SK-N-SH (cell line): ENCODE data around the gene CCND3. TPM values are rescaled to one million over a fixed set of nuclear protein-coding genes. Genes with fewer than 3 reads are reported as not detected.

Experiments used
- CTCF ChIA-PET: fragments of 300-600, 350-600 bp; formaldehyde crosslinking; extraction: SDS; loops from one replicate; lab custom pipeline; 2021; lab: Yijun Ruan, JAX
- POLR2A ChIA-PET: fragments of 350-600 bp; sonication (Branson Sonifier 250); formaldehyde crosslinking; extraction: SDS; loops from one replicate; lab custom pipeline; 2020; ENCODE audit warnings: antibody characterized with exemption, inconsistent platforms; lab: Yijun Ruan, JAX
- DNase-seq: peaks from one replicate; pipeline ENCODE4 v3.0.0; 2012
- H2AFZ ChIP-seq: fragments of 200-600 bp; sonication (generic); 2 replicates; pipeline ENCODE4 v1.8.1; 2016; ENCODE audit warnings: antibody characterized with exemption, mild to moderate bottlenecking, low read depth
- H3F3A ChIP-seq: fragments of 200-600 bp; sonication (generic); replicated peaks from 2 replicates; pipeline ENCODE3; 2016; ENCODE audit warnings: antibody characterized with exemption, mild to moderate bottlenecking; ENCODE audit not compliant: insufficient read depth
- H3K27ac ChIP-seq, 2 experiments: fragments of 200-500 bp in 1 of 2; fragments of 200-600 bp in 1 of 2; sonication (Bioruptor generic) in 1 of 2; sonication (generic), shearing (Covaris generic) in 1 of 2; 2 replicates each; pipeline versions ENCODE4 v1.5.1 to v1.6.1; 2014 to 2016; ENCODE audit warnings: low read depth in 2 of 2, inconsistent platforms in 1 of 2, low read length in 1 of 2, mild to moderate bottlenecking in 1 of 2, mixed read lengths in 1 of 2
- H3K27me3 ChIP-seq: fragments of 200-600 bp; sonication (generic), shearing (Covaris generic); 2 replicates; pipeline ENCODE4 v1.6.1; 2016; ENCODE audit warnings: mixed run types; ENCODE audit not compliant: insufficient read depth
- H3K36me3 ChIP-seq, 2 experiments: fragments of 200-500 bp in 1 of 2; fragments of 200-600 bp in 1 of 2; sonication (Bioruptor generic) in 1 of 2; sonication (generic) in 1 of 2; replicated peaks in 1 of 2; 2 replicates each; pipeline versions ENCODE3 to v1.5.1; 2014 to 2016; ENCODE audit warnings: low read length in 1 of 2, mild to moderate bottlenecking in 1 of 2; ENCODE audit not compliant: insufficient read depth in 2 of 2, control insufficient read depth in 1 of 2
- H3K4me1 ChIP-seq, 2 experiments: fragments of 200-500 bp in 1 of 2; fragments of 200-600 bp in 1 of 2; sonication (Bioruptor generic) in 1 of 2; sonication (generic), shearing (Covaris generic) in 1 of 2; 2 replicates each; pipeline versions ENCODE4 v1.5.1 to v1.6.1; 2014 to 2016; ENCODE audit warnings: low read depth in 1 of 2, low read length in 1 of 2, mixed run types in 1 of 2; ENCODE audit not compliant: insufficient read depth in 2 of 2, control insufficient read depth in 1 of 2
- H3K4me2 ChIP-seq: fragments of 200-600 bp; sonication (generic), shearing (Covaris generic); 2 replicates; pipeline ENCODE4 v1.6.1; 2017; ENCODE audit warnings: mixed run types
- H3K4me3 ChIP-seq, 2 experiments: fragments of 200-500 bp in 1 of 2; fragments of 200-600 bp in 1 of 2; sonication (Bioruptor generic) in 1 of 2; sonication (generic), shearing (Covaris generic) in 1 of 2; 2 replicates each; pipeline versions ENCODE4 v1.5.1 to v1.8.1; 2014 to 2016; ENCODE audit warnings: low read depth in 2 of 2, inconsistent platforms in 1 of 2, low read length in 1 of 2, mild to moderate bottlenecking in 1 of 2, mixed read lengths in 1 of 2, moderate library complexity in 1 of 2
- H3K79me2 ChIP-seq: fragments of 200-600 bp; sonication (generic); 2 replicates; pipeline ENCODE4 v1.8.1; 2017; ENCODE audit warnings: mild to moderate bottlenecking; ENCODE audit not compliant: insufficient read depth
- H3K9ac ChIP-seq: fragments of 200-600 bp; sonication (generic); 2 replicates; pipeline ENCODE4 v1.6.1; 2017; ENCODE audit warnings: mixed run types
- H3K9me2 ChIP-seq: fragments of 200-600 bp; sonication (generic); 2 replicates; pipeline ENCODE4 v1.6.1; 2017; ENCODE audit warnings: mixed run types
- H3K9me3 ChIP-seq: fragments of 200-600 bp; sonication (generic); 2 replicates; pipeline ENCODE4 v1.6.1; 2017; ENCODE audit warnings: mixed run types, mild to moderate bottlenecking, moderate library complexity
- H4K20me1 ChIP-seq: fragments of 200-600 bp; sonication (generic); 2 replicates; pipeline ENCODE4 v1.6.1; 2017; ENCODE audit warnings: mild to moderate bottlenecking, mixed run types; ENCODE audit not compliant: insufficient read depth
- ELF1 ChIP-seq: IDR thresholded peaks from 2 replicates; pipeline ENCODE4 v1.4.0; 2012
- FOXJ3 ChIP-seq: sonication (generic); formaldehyde crosslinking; IDR thresholded peaks from 2 replicates; pipeline ENCODE4 v1.5.1; 2020; ENCODE audit warnings: mild to moderate bottlenecking, missing genetic modification reagents
- FOXM1 ChIP-seq: IDR thresholded peaks from 2 replicates; pipeline ENCODE4 v1.4.0; 2012; ENCODE audit warnings: low read depth, mild to moderate bottlenecking
- GABPA ChIP-seq: IDR thresholded peaks from 2 replicates; pipeline ENCODE4 v1.4.0; 2012; ENCODE audit warnings: low read depth, mild to moderate bottlenecking
- JUND ChIP-seq: IDR thresholded peaks from 2 replicates; pipeline ENCODE4 v1.4.0; 2012
- MAX ChIP-seq: IDR thresholded peaks from 2 replicates; pipeline ENCODE4 v1.4.0; 2012; ENCODE audit warnings: low read depth
- MXI1 ChIP-seq: IDR thresholded peaks from 2 replicates; pipeline ENCODE4 v1.6.1; 2012; ENCODE audit warnings: mild to moderate bottlenecking, low read depth, low read length, improper control_type of control experiment
- NFIC ChIP-seq: IDR thresholded peaks from 2 replicates; pipeline ENCODE4 v1.4.0; 2012; ENCODE audit warnings: borderline replicate concordance
- PBX3 ChIP-seq: IDR thresholded peaks from 2 replicates; pipeline ENCODE4; 2012
- POLR2AphosphoS5 ChIP-seq: IDR thresholded peaks from 2 replicates; pipeline ENCODE4 v1.6.1; 2012; ENCODE audit warnings: low read depth, low read length
- RAD21 ChIP-seq: IDR thresholded peaks from 2 replicates; pipeline ENCODE4 v1.6.1; 2012; ENCODE audit warnings: mild to moderate bottlenecking, low read length
- RCOR1 ChIP-seq: fragments of 150-350 bp; IDR thresholded peaks from 2 replicates; pipeline ENCODE4 v1.6.1; 2017; ENCODE audit warnings: antibody characterized with exemption, low read length
- RFX5 ChIP-seq: IDR thresholded peaks from 2 replicates; pipeline ENCODE4 v1.6.1; 2012; ENCODE audit warnings: mild to moderate bottlenecking, improper control_type of control experiment, low read length
- SIN3A ChIP-seq: IDR thresholded peaks from 2 replicates; pipeline ENCODE4 v1.6.1; 2012; ENCODE audit warnings: low read depth, mild to moderate bottlenecking, low read length, moderate library complexity, borderline replicate concordance
- TAF1 ChIP-seq: IDR thresholded peaks from 2 replicates; pipeline ENCODE4 v1.6.1; 2012; ENCODE audit warnings: low read depth, mild to moderate bottlenecking, low read length, moderate library complexity, borderline replicate concordance
- TCF12 ChIP-seq: IDR thresholded peaks from 2 replicates; pipeline ENCODE4 v1.4.0; 2012
- TEAD4 ChIP-seq: IDR thresholded peaks from 2 replicates; pipeline ENCODE4 v1.4.0; 2012; ENCODE audit warnings: mild to moderate bottlenecking, borderline replicate concordance; ENCODE audit not compliant: insufficient read depth
- YY1 ChIP-seq: IDR thresholded peaks from 2 replicates; pipeline ENCODE4 v1.4.0; 2012; ENCODE audit warnings: low read depth, mild to moderate bottlenecking
- WGBS: methylation state at CpG from one replicate; pipeline ENCODE4 v1.1.6; 2017; ENCODE audit warnings: low lambda C conversion rate; 5-methylcytosine and 5-hydroxymethylcytosine counted together
- polyA plus RNA-seq, 3 experiments: library from polyadenylated mRNA; depleted of rRNA; stranded (reverse); fragments of >200 nt; gene quantifications; 2 replicates each; pipeline ENCODE4 v1.2.3, GENCODE V29; 2012
- TF ChIP-seq, protein P1 (sequence below): fragments of 150-350 bp; IDR thresholded peaks from 2 replicates; pipeline ENCODE4 v1.6.1; 2017; ENCODE audit warnings: antibody characterized with exemption, low read length, low read depth, borderline replicate concordance
- TF ChIP-seq, protein P2 (sequence below): IDR thresholded peaks from 2 replicates; pipeline ENCODE4 v1.4.0; 2012; ENCODE audit warnings: low read depth, borderline replicate concordance

Gene CCND3
- polyA plus RNA-seq, 1 of the 3 experiments (the other 2 are of a cell fraction), result 26.6 TPM

- Histone ChIP-seq H3K9me3 (no peaks in the 10 kb centered on the region), H3K4me2 (peak overlapping the region; percentile 81), H2AFZ (peak overlapping the region; percentile 85; the same call in 1 of the 2 replicates), H4K20me1 (no peaks in the 10 kb centered on the region), H3F3A (peaks cover 7% of the 10 kb centered on the region), H3K79me2 (peaks cover 88% of the 10 kb centered on the region), H3K27ac (peak overlapping the region; percentile 96 to 99), H3K4me1 (peaks cover 14 to 18% of the 10 kb centered on the region in 2 experiments; a peak in 3 of 4 replicates), H3K36me3 (peaks cover 6 to 9% of the 10 kb centered on the region in 2 experiments), H3K27me3 (no peaks in the 10 kb centered on the region), H3K4me3 (peak overlapping the region; percentile 55 to 99), H3K9me2 (no peaks in the 10 kb centered on the region), H3K9ac (peak overlapping the region; percentile 98)
- ChIA-PET POLR2A (interaction anchor here (1.0 to 1.5 kb wide), 6 partner anchors 18 to 134 kb away, joined by 3 to 14 read pairs (median 5); partner anchors contain the start of genes TAF8 and TOMM6), CTCF (interaction anchor here (0.8 to 5.4 kb wide), 21 partner anchors 9 to 626 kb away, joined by 3 to 70 read pairs (median 6); partner anchors contain the start of genes TAF8, TOMM6 and USP49)
- TF ChIP-seq, protein P1, sequence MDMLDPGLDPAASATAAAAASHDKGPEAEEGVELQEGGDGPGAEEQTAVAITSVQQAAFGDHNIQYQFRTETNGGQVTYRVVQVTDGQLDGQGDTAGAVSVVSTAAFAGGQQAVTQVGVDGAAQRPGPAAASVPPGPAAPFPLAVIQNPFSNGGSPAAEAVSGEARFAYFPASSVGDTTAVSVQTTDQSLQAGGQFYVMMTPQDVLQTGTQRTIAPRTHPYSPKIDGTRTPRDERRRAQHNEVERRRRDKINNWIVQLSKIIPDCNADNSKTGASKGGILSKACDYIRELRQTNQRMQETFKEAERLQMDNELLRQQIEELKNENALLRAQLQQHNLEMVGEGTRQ, result no peak
- TF ChIP-seq, protein P2, sequence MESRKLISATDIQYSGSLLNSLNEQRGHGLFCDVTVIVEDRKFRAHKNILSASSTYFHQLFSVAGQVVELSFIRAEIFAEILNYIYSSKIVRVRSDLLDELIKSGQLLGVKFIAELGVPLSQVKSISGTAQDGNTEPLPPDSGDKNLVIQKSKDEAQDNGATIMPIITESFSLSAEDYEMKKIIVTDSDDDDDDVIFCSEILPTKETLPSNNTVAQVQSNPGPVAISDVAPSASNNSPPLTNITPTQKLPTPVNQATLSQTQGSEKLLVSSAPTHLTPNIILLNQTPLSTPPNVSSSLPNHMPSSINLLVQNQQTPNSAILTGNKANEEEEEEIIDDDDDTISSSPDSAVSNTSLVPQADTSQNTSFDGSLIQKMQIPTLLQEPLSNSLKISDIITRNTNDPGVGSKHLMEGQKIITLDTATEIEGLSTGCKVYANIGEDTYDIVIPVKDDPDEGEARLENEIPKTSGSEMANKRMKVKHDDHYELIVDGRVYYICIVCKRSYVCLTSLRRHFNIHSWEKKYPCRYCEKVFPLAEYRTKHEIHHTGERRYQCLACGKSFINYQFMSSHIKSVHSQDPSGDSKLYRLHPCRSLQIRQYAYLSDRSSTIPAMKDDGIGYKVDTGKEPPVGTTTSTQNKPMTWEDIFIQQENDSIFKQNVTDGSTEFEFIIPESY, result no peak
- TF ChIP-seq TEAD4, result no peak
- no peak for TF ChIP-seq PBX3
- TF ChIP-seq JUND, result no peak
- no peak for TF ChIP-seq TAF1
- no peak for TF ChIP-seq RAD21
- no peak for TF ChIP-seq RCOR1
- TF ChIP-seq FOXM1, result no peak
- no peak for TF ChIP-seq GABPA
- TF ChIP-seq NFIC, result no peak
- no peak for TF ChIP-seq ELF1
- no peak for DNase-seq
- 3% methylated on average over 19 of the region's 20 CpGs for WGBS
Measured at GRCh38 chr6:41921712-41921998, 20.0 kb downstream of the CCND3 start.

DNA sequence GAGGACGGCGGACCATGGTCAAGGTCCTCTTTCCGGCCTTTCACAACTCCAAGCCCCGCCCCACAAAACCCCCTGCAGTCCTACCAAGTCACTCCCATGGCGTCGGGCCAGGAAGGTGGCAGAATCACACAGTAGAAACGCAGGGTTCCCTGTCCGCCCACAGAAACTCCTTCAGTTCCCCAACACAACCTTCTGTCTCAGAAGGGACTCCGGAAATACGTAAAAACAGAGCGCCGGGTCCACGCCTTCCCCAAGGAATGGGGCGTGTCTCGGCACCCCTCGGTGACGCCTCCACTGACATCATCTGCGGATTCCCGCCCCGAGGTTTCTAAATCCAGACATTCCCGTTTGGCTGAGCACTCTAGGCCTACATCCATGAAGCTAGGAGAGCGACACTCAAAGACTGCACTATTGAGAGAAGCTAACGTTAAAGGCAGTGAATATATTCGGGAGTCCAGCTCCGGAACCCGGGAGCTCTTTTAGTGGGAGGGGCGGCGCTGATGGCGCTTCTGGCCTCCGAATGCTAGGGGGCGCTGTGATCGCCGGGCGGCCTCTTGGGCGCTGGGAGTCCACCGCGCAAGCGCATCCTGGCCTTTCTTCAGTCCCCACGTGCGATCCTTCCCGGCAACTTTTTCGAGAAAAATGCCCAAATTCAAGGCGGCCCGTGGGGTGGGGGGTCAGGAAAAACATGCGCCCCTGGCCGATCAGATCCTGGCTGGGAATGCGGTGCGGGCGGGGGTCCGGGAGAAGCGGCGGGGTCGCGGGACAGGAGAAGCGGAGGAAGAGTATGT, 20.5 kb downstream of the CCND3 start, which contains the start of the genes BYSL and MED20:
TSS of gene BYSL (plus strand) at position 579 of the 791 bp plus-strand sequence. CDS start at position 643, 64 bp downstream.
TSS of gene MED20 (minus strand) at position 219 of the 791 bp plus-strand sequence. CDS start at position 98, 121 bp downstream.
- WGBS, result 0% methylated on average over 33 of the region's 55 CpGs
- peak within 1 kb of the TSS; percentile 96 to 99 for H3K27ac ChIP-seq
- peak within 1 kb of the TSS; percentile 81 for H3K4me2 ChIP-seq
- H3K9me3 ChIP-seq, result no peaks in the 10 kb centered on the region
- peaks cover 14 to 18% of the 10 kb centered on the region in 2 experiments; a peak in 3 of 4 replicates for H3K4me1 ChIP-seq
- POLR2A ChIA-PET, result interaction anchor here (0.7 to 1.5 kb wide), 8 partner anchors 18 to 133 kb away, joined by 3 to 14 read pairs (median 4); partner anchors contain the start of genes TAF8 and TOMM6
- H3F3A ChIP-seq, result peaks cover 7% of the 10 kb centered on the region
- H3K27me3 ChIP-seq, result no peaks in the 10 kb centered on the region
- CTCF ChIA-PET, result interaction anchor here (0.6 to 5.4 kb wide), 35 partner anchors 10 to 627 kb away, joined by 3 to 70 read pairs (median 4); partner anchors contain the start of genes TAF8, TOMM6 and USP49
- DNase-seq, result peak; percentile 95
- H3K9me2 ChIP-seq, result no peaks in the 10 kb centered on the region
- H3K9ac ChIP-seq, result peak within 1 kb of the TSS; percentile 98
- H4K20me1 ChIP-seq, result no peaks in the 10 kb centered on the region
- H3K79me2 ChIP-seq, result peaks cover 88% of the 10 kb centered on the region
- H2AFZ ChIP-seq, result peak within 1 kb of the TSS; percentile 85
- H3K36me3 ChIP-seq, result peaks cover 5 to 9% of the 10 kb centered on the region in 2 experiments
- H3K4me3 ChIP-seq, result peak within 1 kb of the TSS; percentile 55 to 99
- TF ChIP-seq GABPA, result peak; percentile 86
- no peak for TF ChIP-seq FOXM1
- TF ChIP-seq ELF1, result peak; percentile 60
- no peak for TF ChIP-seq FOXJ3 (CRISPR knock-in tag)
- peak; percentile 83 for TF ChIP-seq TAF1
- no peak; the same call in 1 of the 2 replicates for TF ChIP-seq RAD21
- 0 out of 2 replicates have a peak, but pooled peaks have one; percentile 11 for TF ChIP-seq YY1
- peak; percentile 85 for TF ChIP-seq POLR2AphosphoS5
- TF ChIP-seq TCF12, result no peak; the same call in 1 of the 2 replicates
- TF ChIP-seq SIN3A, result peak; percentile 66; the same call in 1 of the 2 replicates
- TF ChIP-seq MAX, result peak; percentile 97
- 0 out of 2 replicates have a peak, but pooled peaks have one; percentile 22 for TF ChIP-seq RFX5
- peak; percentile 98 for TF ChIP-seq MXI1
- TF ChIP-seq NFIC, result peak; percentile 13; the same call in 1 of the 2 replicates
- TF ChIP-seq, protein P2, result no peak
